HFFc6 (cell line): ENCODE measurements around the gene PCSK9. TPM values are rescaled to one million over a fixed set of nuclear protein-coding genes. Genes with fewer than 3 reads are reported as not detected.

Experiments used
- total RNA-seq, 6 experiments: library from RNA; stranded (reverse); fragmentation: NEBNext Ultra II Directional; extraction: Animal tissue kit (Norgen Biotek cat#: 25700); gene quantifications; 2 replicates in 1 of 6; 3 replicates in 5 of 6; pipeline ENCODE4 v1.2.3, GENCODE V29; 2021

Gene PCSK9
- total RNA-seq, 6 experiments from 2014 or later = 0.05 TPM; not detected in 4

Other genes with a start within 250 kb of the PCSK9 start
- gene TTC22, start 238.2 kb upstream of the PCSK9 start, total RNA-seq = not detected
- gene DHCR24, start 152.4 kb upstream of the PCSK9 start, total RNA-seq = 10 to 100 TPM; 39.3 to 88.4 (median 74.8) TPM
- not detected for gene TMEM61, start 58.9 kb upstream of the PCSK9 start, total RNA-seq
- gene BSND, start 40.6 kb upstream of the PCSK9 start, total RNA-seq = not detected
- gene USP24, start 175.8 kb downstream of the PCSK9 start, total RNA-seq = 10 to 100 TPM; 22.5 to 27.8 (median 25.0) TPM